HepG2 (cell line): ENCODE data around the gene ARHGEF12. TPM values are rescaled to one million over a fixed set of nuclear protein-coding genes. Genes with fewer than 3 reads are reported as not detected.

Source experiments
- ATAC-seq: fragments of 200-7000 bp; cut with Tn5 transposase; 3 replicates; pipeline ENCODE4 v1.9.1; 2020; ENCODE audit warnings: mild to moderate bottlenecking, moderate library complexity
- BruUV-seq: library from RNA; stranded (reverse); fragments of 400-500 nt; replicated peaks from 2 replicates; lab custom pipeline; 2021; lab: Mats Ljungman, UMichigan
- CTCF ChIA-PET: fragments of 300-600 bp; formaldehyde crosslinking; extraction: SDS; loops from one replicate; lab custom pipeline; 2021; ENCODE audit warnings: low total read pairs, inconsistent platforms, low intra/inter-chr PET ratio; lab: Yijun Ruan, JAX
- POLR2A ChIA-PET: fragments of 350-600 bp; sonication (Branson Sonifier 250); formaldehyde crosslinking; loops from one replicate; lab custom pipeline; 2020; ENCODE audit warnings: antibody characterized with exemption, inconsistent platforms; lab: Yijun Ruan, JAX
- DNase-seq: peaks from one replicate; pipeline ENCODE4 v3.0.0-alpha.2; 2015; ENCODE audit warnings: low spot score
- FAIRE-seq: peaks from 3 replicates; lab custom pipeline; 2011; peaks lifted over from hg19 to GRCh38; lab: Jason Lieb, UNC
- H2AFZ ChIP-seq: one replicate; pipeline ENCODE4 v1.6.1; 2011; ENCODE audit warnings: low read length, inconsistent platforms
- H3K27ac ChIP-seq: fragments of 300-600 bp; 3 replicates; pipeline ENCODE4 v1.8.0; 2011; ENCODE audit warnings: mixed run types, mild to moderate bottlenecking, mixed read lengths, low read length, inconsistent platforms; ENCODE audit not compliant: insufficient read depth; ENCODE audit errors: extremely low read length
- H3K27me3 ChIP-seq, 2 experiments: fragments of 200-600 bp in 1 of 2; 2 replicates in 1 of 2; 3 replicates in 1 of 2; pipeline versions ENCODE4 v1.6.0 to v1.8.0; 2011; ENCODE audit warnings: low read length in 2 of 2, mild to moderate bottlenecking in 2 of 2, moderate library complexity in 2 of 2, inconsistent platforms in 1 of 2; ENCODE audit not compliant: insufficient read depth in 2 of 2, control insufficient read depth in 1 of 2
- H3K36me3 ChIP-seq, 2 experiments: fragments of 200-600 bp in 1 of 2; replicated peaks in 1 of 2; 2 replicates in 1 of 2; 3 replicates in 1 of 2; pipeline versions ENCODE4 v1.5.1 to v1.8.0; 2011; ENCODE audit warnings: low read length in 2 of 2, inconsistent platforms in 1 of 2; ENCODE audit not compliant: insufficient read depth in 2 of 2, control insufficient read depth in 1 of 2
- H3K4me1 ChIP-seq: 2 replicates; pipeline ENCODE4 v1.5.1; 2012; ENCODE audit warnings: low read length, inconsistent platforms; ENCODE audit not compliant: insufficient read depth
- H3K4me2 ChIP-seq: 2 replicates; pipeline ENCODE4 v1.6.0; 2011; ENCODE audit warnings: low read depth, low read length, inconsistent platforms
- H3K4me3 ChIP-seq, 3 experiments: fragments of 200-600 bp in 1 of 3; sonication (generic), shearing (Covaris generic) in 1 of 3; replicated peaks in 1 of 3; 2 replicates each; pipeline ENCODE4 v1.5.1; 2011 to 2016; ENCODE audit warnings: low read length in 3 of 3, inconsistent platforms in 2 of 3, low read depth in 2 of 3, mild to moderate bottlenecking in 2 of 3, control low read depth in 1 of 3, mixed read lengths in 1 of 3; ENCODE audit not compliant: insufficient read depth in 1 of 3
- H3K79me2 ChIP-seq: one replicate; pipeline ENCODE4 v1.6.1; 2011; ENCODE audit warnings: low read length, inconsistent platforms; ENCODE audit not compliant: insufficient read depth
- H3K9ac ChIP-seq: 2 replicates; pipeline ENCODE4 v1.6.0; 2011; ENCODE audit warnings: mild to moderate bottlenecking, low read depth, low read length, inconsistent platforms; ENCODE audit not compliant: insufficient read depth
- H3K9me3 ChIP-seq: 2 replicates; pipeline ENCODE4 v1.5.1; 2012; ENCODE audit warnings: mild to moderate bottlenecking, low read length
- H4K20me1 ChIP-seq: 2 replicates; pipeline ENCODE4 v1.6.0; 2011; ENCODE audit warnings: inconsistent platforms, mild to moderate bottlenecking, low read length, moderate library complexity; ENCODE audit not compliant: insufficient read depth
- CHCHD3 ChIP-seq: sonication (generic); formaldehyde crosslinking; IDR thresholded peaks from 2 replicates; pipeline ENCODE4 v1.8.0; 2022; ENCODE audit warnings: mild to moderate bottlenecking, missing genetic modification reagents, moderate library complexity
- EP300 ChIP-seq, 3 experiments: sonication (generic) in 1 of 3; formaldehyde crosslinking in 1 of 3; IDR thresholded peaks; 2 replicates each; pipeline versions ENCODE4 v1.5.1 to v1.6.1; 2011 to 2020; ENCODE audit warnings: low read depth in 2 of 3, low read length in 2 of 3, borderline replicate concordance in 1 of 3, improper control_type of control experiment in 1 of 3, mild to moderate bottlenecking in 1 of 3, missing genetic modification reagents in 1 of 3, moderate library complexity in 1 of 3
- GTF2F1 ChIP-seq: fragments of 150-350 bp; IDR thresholded peaks from 2 replicates; pipeline ENCODE4 v1.6.1; 2014; ENCODE audit warnings: low read length
- KAT7 ChIP-seq: IDR thresholded peaks from 2 replicates; pipeline ENCODE4 v1.6.1; 2018; ENCODE audit warnings: borderline replicate concordance, missing compliant biosample characterization
- KLF9 ChIP-seq: IDR thresholded peaks from 2 replicates; pipeline ENCODE4 v1.6.1; 2016; ENCODE audit warnings: low read depth
- PCBP2 ChIP-seq: fragments of 200-400 bp; formaldehyde crosslinking; optimal IDR thresholded peaks from 2 replicates; pipeline ENCODE3; 2018; ENCODE audit warnings: low read length, low read depth; ENCODE audit not compliant: poor library complexity, severe bottlenecking
- RBM39 ChIP-seq: fragments of 200-400 bp; formaldehyde crosslinking; IDR thresholded peaks from one replicate; pipeline ENCODE4 v1.6.1; 2018; ENCODE audit warnings: antibody characterized with exemption, mild to moderate bottlenecking, low read depth, low read length; ENCODE audit not compliant: poor library complexity, severe bottlenecking
- SAP130 ChIP-seq: IDR thresholded peaks from 2 replicates; pipeline ENCODE4 v1.6.1; 2016; ENCODE audit warnings: low read depth
- XBP1 ChIP-seq: sonication (generic); formaldehyde crosslinking; IDR thresholded peaks from 2 replicates; pipeline ENCODE4 v1.5.0; 2020; ENCODE audit warnings: missing genetic modification reagents
- YEATS2 ChIP-seq: sonication (generic); formaldehyde crosslinking; IDR thresholded peaks from 2 replicates; pipeline ENCODE4 v1.4.0; 2020; ENCODE audit warnings: missing genetic modification reagents, borderline replicate concordance
- ZBTB3 ChIP-seq: sonication (generic); formaldehyde crosslinking; IDR thresholded peaks from 2 replicates; pipeline ENCODE4 v1.4.0; 2020; ENCODE audit warnings: low read depth, mild to moderate bottlenecking, moderate library complexity, missing genetic modification reagents, borderline replicate concordance
- ZFP37 ChIP-seq: sonication (generic); formaldehyde crosslinking; IDR thresholded peaks from 2 replicates; pipeline ENCODE4 v1.4.0; 2020; ENCODE audit warnings: missing genetic modification reagents, borderline replicate concordance
- ZNF552 ChIP-seq: sonication (generic); formaldehyde crosslinking; IDR thresholded peaks from 2 replicates; pipeline ENCODE4 v1.9.0; 2022; ENCODE audit warnings: missing genetic modification reagents, mild to moderate bottlenecking, borderline replicate concordance
- ZNF724P ChIP-seq: sonication (generic); formaldehyde crosslinking; IDR thresholded peaks from 2 replicates; pipeline ENCODE4 v1.8.0; 2022; ENCODE audit warnings: missing genetic modification reagents, borderline replicate concordance
- ZNF777 ChIP-seq: sonication (generic); formaldehyde crosslinking; IDR thresholded peaks from 2 replicates; pipeline ENCODE4 v1.4.0; 2020; ENCODE audit warnings: missing genetic modification reagents
- WGBS: methylation state at CpG from one replicate; pipeline ENCODE4 v1.1.6; 2017; ENCODE audit warnings: low lambda C conversion rate; 5-methylcytosine and 5-hydroxymethylcytosine counted together
- in situ Hi-C: cut with HindIII; loops from 2 replicates; pipeline ENCODE4 v1.10.0; 2017; ENCODE audit warnings: low pct_unique_long_range_greater_than_20kb; ENCODE audit not compliant: extremely low pct_ligation_motif_present
- intact Hi-C: fragments of 100-400 bp; cut with micrococcal nuclease; formaldehyde crosslinking; loops from one replicate; pipeline ENCODE4 v1.10.0; 2022; ENCODE audit not compliant: unreplicated experiment
- polyA plus RNA-seq, 8 experiments: library from polyadenylated mRNA; depleted of rRNA in 3 of 8; stranded (reverse) in 7 of 8; unstranded in 1 of 8; fragments of >200 nt; fragmentation: Illumina TruSeq in 4 of 8; extraction: Trizol in 4 of 8; gene quantifications; 2 replicates each; pipeline versions ENCODE4 v1.2.1 to v1.2.3, GENCODE V29; 2011 to 2016; ENCODE audit warnings: low read depth in 4 of 8, missing spikeins in 1 of 8, mixed read lengths in 1 of 8; ENCODE audit not compliant: insufficient read depth in 1 of 8
- total RNA-seq, 5 experiments: library from RNA; depleted of rRNA; stranded (reverse); fragments of >200 nt; fragmentation: Illumina TruSeq; extraction: Trizol; gene quantifications; 2 replicates each; pipeline ENCODE4 v1.2.3, GENCODE V29; 2016; ENCODE audit warnings: low read depth in 1 of 5
- TF ChIP-seq, protein P1 (sequence below): sonication (generic); formaldehyde crosslinking; IDR thresholded peaks from 2 replicates; pipeline ENCODE4 v1.5.0; 2020; ENCODE audit warnings: missing genetic modification reagents, mild to moderate bottlenecking, borderline replicate concordance
- TF ChIP-seq, protein P2 (sequence below): sonication (generic); formaldehyde crosslinking; IDR thresholded peaks from 2 replicates; pipeline ENCODE4 v1.5.0; 2020; ENCODE audit warnings: missing genetic modification reagents

Gene ARHGEF12
- total and polyA plus RNA-seq, 2 of the 13 experiments (the other 11 are each of a cell fraction or from before 2014, with no cell fraction given), result 17.9 to 54.4 TPM

- CTCF ChIA-PET, result no interaction called here
- Histone ChIP-seq H3K9me3 (no peaks in the 10 kb centered on the region), H3K79me2 (peaks cover 74% of the 10 kb centered on the region), H3K4me1 (peaks cover 43% of the 10 kb centered on the region), H3K9ac (no peak overlapping the region), H4K20me1 (peaks cover 4% of the 10 kb centered on the region; the same call in 1 of the 2 replicates), H3K36me3 (no peaks in the 10 kb centered on the region; a peak in 1 of 5 replicates)
- WGBS, result 96% methylated on average over 6 of the region's 6 CpGs
- in situ Hi-C loops, result no loop called here
- TF ChIP-seq GTF2F1 (no peak), ZNF552 (CRISPR knock-in tag) (no peak)
- TF ChIP-seq, all 625 proteins: peak for 0
- FAIRE-seq, result no peak
- Histone ChIP-seq H2AFZ (no peak overlapping the region), H3K4me2 (no peak overlapping the region), H3K27ac (no peak overlapping the region), H3K27me3 (no peaks in the 10 kb centered on the region), H3K4me3 (no peak overlapping the region)
- intact Hi-C loops, result loop anchor here (5.0 kb wide), 1 partner anchor 688 kb away; no protein-coding TSS in a partner anchor
- no TSS peak for BruUV-seq
- no peak for ATAC-seq
- DNase-seq, result no peak
- POLR2A ChIA-PET, result no interaction called here
Observed at GRCh38 chr11:120404495-120404894, 68.3 kb downstream of the ARHGEF12 start.

GRCh38 chr11:120409655-120410054 is 73.4 kb downstream of the ARHGEF12 start:
- Histone ChIP-seq H4K20me1 (no peaks in the 10 kb centered on the region; the same call in 1 of the 2 replicates), H3K27ac (no peak overlapping the region), H3K4me1 (no peaks in the 10 kb centered on the region), H3K9ac (no peak overlapping the region), H3K4me3 (no peak overlapping the region), H2AFZ (no peak overlapping the region), H3K4me2 (no peak overlapping the region), H3K27me3 (no peaks in the 10 kb centered on the region), H3K36me3 (peaks cover 4% of the 10 kb centered on the region in 2 experiments; a peak in 2 of 5 replicates), H3K79me2 (peaks cover 22% of the 10 kb centered on the region), H3K9me3 (no peaks in the 10 kb centered on the region)
- intact Hi-C loops (no loop called here), in situ Hi-C loops (no loop called here)
- ChIA-PET POLR2A (interaction anchor here (1.7 kb wide), 1 partner anchor 9 kb away, joined by 5 read pairs; no protein-coding TSS in a partner anchor), CTCF (no interaction called here)
- no peak for ATAC-seq
- 99% methylated on average over 5 of the region's 5 CpGs for WGBS
- DNase-seq, result no peak
- FAIRE-seq, result no peak
- no TSS peak for BruUV-seq
- no peak for TF ChIP-seq SAP130 (CRISPR knock-in tag)
- TF ChIP-seq PCBP2, result no peak
- TF ChIP-seq, protein P1, sequence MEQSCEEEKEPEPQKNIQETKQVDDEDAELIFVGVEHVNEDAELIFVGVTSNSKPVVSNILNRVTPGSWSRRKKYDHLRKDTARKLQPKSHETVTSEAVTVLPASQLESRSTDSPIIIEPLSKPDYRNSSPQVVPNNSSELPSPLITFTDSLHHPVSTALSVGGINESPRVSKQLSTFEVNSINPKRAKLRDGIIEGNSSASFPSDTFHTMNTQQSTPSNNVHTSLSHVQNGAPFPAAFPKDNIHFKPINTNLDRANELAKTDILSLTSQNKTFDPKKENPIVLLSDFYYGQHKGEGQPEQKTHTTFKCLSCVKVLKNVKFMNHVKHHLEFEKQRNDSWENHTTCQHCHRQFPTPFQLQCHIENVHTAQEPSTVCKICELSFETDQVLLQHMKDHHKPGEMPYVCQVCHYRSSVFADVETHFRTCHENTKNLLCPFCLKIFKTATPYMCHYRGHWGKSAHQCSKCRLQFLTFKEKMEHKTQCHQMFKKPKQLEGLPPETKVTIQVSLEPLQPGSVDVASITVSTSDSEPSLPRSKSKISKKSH, result no peak
- TF ChIP-seq CHCHD3 (CRISPR knock-in tag), result no peak
- no peak for TF ChIP-seq KLF9
- TF ChIP-seq XBP1 (CRISPR knock-in tag), result no peak
- no peak for TF ChIP-seq ZNF777 (CRISPR knock-in tag)
- no peak for TF ChIP-seq ZBTB3 (CRISPR knock-in tag)
- TF ChIP-seq YEATS2 (CRISPR knock-in tag), result no peak
- TF ChIP-seq GTF2F1, result no peak
- TF ChIP-seq ZNF724P (CRISPR knock-in tag), result no peak
- TF ChIP-seq KAT7 (CRISPR knock-in tag), result no peak
- no peak for TF ChIP-seq ZFP37 (CRISPR knock-in tag)
- TF ChIP-seq, protein P2, sequence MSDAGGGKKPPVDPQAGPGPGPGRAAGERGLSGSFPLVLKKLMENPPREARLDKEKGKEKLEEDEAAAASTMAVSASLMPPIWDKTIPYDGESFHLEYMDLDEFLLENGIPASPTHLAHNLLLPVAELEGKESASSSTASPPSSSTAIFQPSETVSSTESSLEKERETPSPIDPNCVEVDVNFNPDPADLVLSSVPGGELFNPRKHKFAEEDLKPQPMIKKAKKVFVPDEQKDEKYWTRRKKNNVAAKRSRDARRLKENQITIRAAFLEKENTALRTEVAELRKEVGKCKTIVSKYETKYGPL (CRISPR knock-in tag), result no peak
- TF ChIP-seq EP300 (IDR thresholded peaks at IDR 0.05; ENCODE audit: low read depth in 2 of 2, low read length in 2 of 2), result no peak
- TF ChIP-seq EP300 (CRISPR knock-in tag; IDR thresholded peaks at IDR 0.05; ENCODE audit: borderline replicate concordance), result no peak
- no peak for TF ChIP-seq RBM39
